Liver (tissue), 9 donors: ENCODE results near the gene PARD6A. TPM values are rescaled to one million over a fixed set of nuclear protein-coding genes. Genes with fewer than 3 reads are reported as not detected.
A peak's percentile ranks its signal among the peaks of the same experiment; 100 is the strongest.

Source experiments
- DNase-seq: peaks from one replicate; pipeline ENCODE4 v3.0.0-alpha.2; 2017; ENCODE audit warnings: low spot score
- H3K27ac ChIP-seq, 2 donors: one replicate each; pipeline ENCODE4 v1.7.0; 2013; ENCODE audit warnings: inconsistent platforms in 2 of 2, low read length in 2 of 2, control low read depth in 1 of 2, low read depth in 1 of 2, mild to moderate bottlenecking in 1 of 2
- H3K27me3 ChIP-seq, 4 donors: one replicate each; pipeline versions ENCODE4 v1.6.1 to v1.7.0; 2013; ENCODE audit warnings: low read length in 3 of 4, inconsistent platforms in 1 of 4, mild to moderate bottlenecking in 1 of 4, moderate library complexity in 1 of 4; ENCODE audit not compliant: control insufficient read depth in 4 of 4, insufficient read depth in 4 of 4
- H3K36me3 ChIP-seq, 4 donors: one replicate each; pipeline versions ENCODE4 v1.6.1 to v1.7.0; 2013; ENCODE audit warnings: low read length in 3 of 4, mild to moderate bottlenecking in 3 of 4, low read depth in 1 of 4, moderate library complexity in 1 of 4; ENCODE audit not compliant: control insufficient read depth in 4 of 4, insufficient read depth in 3 of 4
- H3K4me1 ChIP-seq, 4 donors: one replicate each; pipeline versions ENCODE4 v1.6.1 to v1.7.0; 2013; ENCODE audit warnings: low read length in 3 of 4, mild to moderate bottlenecking in 3 of 4, moderate library complexity in 1 of 4; ENCODE audit not compliant: control insufficient read depth in 4 of 4, insufficient read depth in 4 of 4
- H3K4me3 ChIP-seq, 3 donors: one replicate each; pipeline versions ENCODE4 v1.6.1 to v1.7.0; 2013; ENCODE audit warnings: low read length in 3 of 3, control low read depth in 1 of 3, low read depth in 1 of 3, mild to moderate bottlenecking in 1 of 3
- H3K9ac ChIP-seq, 2 donors: one replicate each; pipeline ENCODE4 v1.7.0; 2013; ENCODE audit warnings: low read length in 2 of 2, mild to moderate bottlenecking in 2 of 2, moderate library complexity in 2 of 2, control low read depth in 1 of 2, low read depth in 1 of 2
- H3K9me3 ChIP-seq, 4 donors: one replicate each; pipeline versions ENCODE4 v1.6.1 to v1.7.0; 2013; ENCODE audit warnings: low read length in 3 of 4; ENCODE audit not compliant: control insufficient read depth in 4 of 4
- ATF3 ChIP-seq: IDR thresholded peaks from 2 replicates; pipeline ENCODE4 v1.6.1; 2016; ENCODE audit warnings: antibody characterized with exemption
- EGR1 ChIP-seq, 2 donors: IDR thresholded peaks; 2 replicates each; pipeline ENCODE4 v1.6.1; 2016 to 2018; ENCODE audit warnings: antibody characterized with exemption in 2 of 2, low read depth in 2 of 2
- FOXA1 ChIP-seq: IDR thresholded peaks from 2 replicates; pipeline ENCODE4 v1.6.1; 2016; ENCODE audit warnings: antibody characterized with exemption
- FOXA2 ChIP-seq: IDR thresholded peaks from 2 replicates; pipeline ENCODE4 v1.6.1; 2016; ENCODE audit warnings: antibody characterized with exemption
- GABPA ChIP-seq, 2 donors: IDR thresholded peaks in 1 of 2; conservative IDR thresholded peaks in 1 of 2; 2 replicates each; pipeline ENCODE4 v1.6.1; 2016; ENCODE audit warnings: antibody characterized with exemption in 2 of 2, mild to moderate bottlenecking in 1 of 2, moderate library complexity in 1 of 2
- HNF4A ChIP-seq, 2 donors: conservative IDR thresholded peaks; 2 replicates each; pipeline ENCODE4 v1.6.1; 2016; ENCODE audit warnings: antibody characterized with exemption in 2 of 2, mild to moderate bottlenecking in 2 of 2
- HNF4G ChIP-seq: IDR thresholded peaks from 2 replicates; pipeline ENCODE4 v1.6.1; 2016; ENCODE audit warnings: antibody characterized with exemption
- JUND ChIP-seq, 2 donors: IDR thresholded peaks; 2 replicates each; pipeline ENCODE4 v1.6.1; 2016; ENCODE audit warnings: antibody characterized with exemption in 2 of 2
- MAX ChIP-seq: IDR thresholded peaks from 2 replicates; pipeline ENCODE4 v1.6.1; 2016; ENCODE audit warnings: antibody characterized with exemption
- NR2F2 ChIP-seq: IDR thresholded peaks from 2 replicates; pipeline ENCODE4 v1.6.1; 2016; ENCODE audit warnings: antibody characterized with exemption
- RAD21 ChIP-seq, 2 donors: IDR thresholded peaks; 2 replicates each; pipeline ENCODE4 v1.6.1; 2016; ENCODE audit warnings: antibody characterized with exemption in 2 of 2, mild to moderate bottlenecking in 2 of 2
- REST ChIP-seq: IDR thresholded peaks from 2 replicates; pipeline ENCODE4 v1.6.1; 2016; ENCODE audit warnings: antibody characterized with exemption, mild to moderate bottlenecking
- RXRA ChIP-seq, 2 donors: IDR thresholded peaks; 2 replicates each; pipeline ENCODE4 v1.6.1; 2017 to 2018; ENCODE audit warnings: antibody characterized with exemption in 2 of 2, mild to moderate bottlenecking in 1 of 2
- SP1 ChIP-seq: IDR thresholded peaks from 2 replicates; pipeline ENCODE4 v1.6.1; 2018; ENCODE audit warnings: antibody characterized with exemption, mild to moderate bottlenecking
- TAF1 ChIP-seq: conservative IDR thresholded peaks from 2 replicates; pipeline ENCODE4 v1.6.1; 2016; ENCODE audit warnings: antibody characterized with exemption, mild to moderate bottlenecking
- YY1 ChIP-seq: IDR thresholded peaks from 2 replicates; pipeline ENCODE4 v1.6.1; 2016; ENCODE audit warnings: antibody characterized with exemption, mild to moderate bottlenecking
- ZBTB33 ChIP-seq: IDR thresholded peaks from 2 replicates; pipeline ENCODE4 v1.6.1; 2016; ENCODE audit warnings: antibody characterized with exemption
- WGBS: extraction: QIAGEN DNeasy Blood & Tissue Kit; methylation state at CpG from one replicate; pipeline ENCODE4 v1.1.7; 2013; 5-methylcytosine and 5-hydroxymethylcytosine counted together
- polyA plus RNA-seq, 2 donors: library from polyadenylated mRNA; stranded (reverse) in 1 of 2; unstranded in 1 of 2; fragments of 200-250 nt in 1 of 2; fragments of >200 nt in 1 of 2; fragmentation: Nextera tagmentation in 1 of 2; extraction: Ambion mirVana in 1 of 2; gene quantifications; one replicate each; pipeline versions ENCODE4 v1.2.1 to v1.2.3, GENCODE V29; 2013 to 2015
- total RNA-seq, 2 donors: library from RNA; depleted of rRNA; stranded (reverse); fragments of >200 nt; gene quantifications; one replicate each; pipeline ENCODE4 v1.2.3, GENCODE V29; 2014
- TF ChIP-seq, protein P1 (sequence below): fragments of 150-350 bp; IDR thresholded peaks from 2 replicates; pipeline ENCODE4 v1.5.1; 2017; ENCODE audit warnings: improper control_type of control experiment, low read depth, low read length; ENCODE audit not compliant: missing input control
- donor health status: healthy.
- donor health status: healthy.
- donor health status: healthy.
- donor health status: healthy.
- donor health status: healthy.

The PARD6A gene
- total RNA-seq, result 1 to 10 TPM in 1 of 2 donors, under 1 TPM in 1; 0.42 to 1.4 TPM
- 1 to 10 TPM; 2.2 to 2.4 TPM for polyA plus RNA-seq

- peak; percentile 83 for DNase-seq
- peaks cover 11 to 52% (median 37%) of the 10 kb centered on the region in 4 donors for H3K4me1 ChIP-seq
- peak within 1 kb of the TSS; percentile 91 to 98 for H3K27ac ChIP-seq
- WGBS, result under 1% methylated on average over 48 of the region's 48 CpGs
- peak within 1 kb of the TSS; percentile 36 to 79 for H3K9ac ChIP-seq
- peak within 1 kb of the TSS; percentile 73 to 98 (median 77) for H3K4me3 ChIP-seq
- no peaks in the 10 kb centered on the region for H3K27me3 ChIP-seq
- H3K9me3 ChIP-seq, result no peaks in the 10 kb centered on the region
- TF ChIP-seq MAX (no peak), FOXA2 (no peak), SP1 (no peak), NR2F2 (no peak), HNF4A (conservative IDR thresholded peaks at IDR 0.05) (peak in 1 of 2 donors; percentile 6), EGR1 (IDR thresholded peaks at IDR 0.05; ENCODE audit: low read depth in 2 of 2) (no peak), REST (no peak), RAD21 (IDR thresholded peaks at IDR 0.05) (no peak), TAF1 (no peak), ATF3 (peak; percentile 83), GABPA (IDR thresholded peaks at IDR 0.05 in 1 of 2, conservative IDR thresholded peaks at IDR 0.05 in 1 of 2) (no peak), FOXA1 (no peak), JUND (IDR thresholded peaks at IDR 0.05) (peak in 1 of 2 donors; percentile 52), RXRA (IDR thresholded peaks at IDR 0.05) (no peak), ZBTB33 (no peak), YY1 (peak; percentile 5), HNF4G (no peak)
- TF ChIP-seq, protein P1, sequence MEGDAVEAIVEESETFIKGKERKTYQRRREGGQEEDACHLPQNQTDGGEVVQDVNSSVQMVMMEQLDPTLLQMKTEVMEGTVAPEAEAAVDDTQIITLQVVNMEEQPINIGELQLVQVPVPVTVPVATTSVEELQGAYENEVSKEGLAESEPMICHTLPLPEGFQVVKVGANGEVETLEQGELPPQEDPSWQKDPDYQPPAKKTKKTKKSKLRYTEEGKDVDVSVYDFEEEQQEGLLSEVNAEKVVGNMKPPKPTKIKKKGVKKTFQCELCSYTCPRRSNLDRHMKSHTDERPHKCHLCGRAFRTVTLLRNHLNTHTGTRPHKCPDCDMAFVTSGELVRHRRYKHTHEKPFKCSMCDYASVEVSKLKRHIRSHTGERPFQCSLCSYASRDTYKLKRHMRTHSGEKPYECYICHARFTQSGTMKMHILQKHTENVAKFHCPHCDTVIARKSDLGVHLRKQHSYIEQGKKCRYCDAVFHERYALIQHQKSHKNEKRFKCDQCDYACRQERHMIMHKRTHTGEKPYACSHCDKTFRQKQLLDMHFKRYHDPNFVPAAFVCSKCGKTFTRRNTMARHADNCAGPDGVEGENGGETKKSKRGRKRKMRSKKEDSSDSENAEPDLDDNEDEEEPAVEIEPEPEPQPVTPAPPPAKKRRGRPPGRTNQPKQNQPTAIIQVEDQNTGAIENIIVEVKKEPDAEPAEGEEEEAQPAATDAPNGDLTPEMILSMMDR, result peak; percentile 18
- H3K36me3 ChIP-seq, result peaks cover 0 to 1% (median 0%) of the 10 kb centered on the region in 4 donors
Measured at GRCh38 chr16:67660564-67661028, at the start of gene PARD6A. PARD6A (plus strand) TSS chr16:67660960; CDS start chr16:67661039, 79 bp downstream.
